Naive thymus-derived CD4-positive, alpha-beta T cell (primary cell): ENCODE results near the gene METTL24. TPM values are rescaled to one million over a fixed set of nuclear protein-coding genes. Genes with fewer than 3 reads are reported as not detected.
"Not testable (repeated sequence)": the region's sequence is repeated elsewhere in the genome, so short reads cannot be mapped to it uniquely, and the experiment has no call there.

Source experiments
- ATAC-seq: fragments of 150-1000 bp; cut with Tn5 transposase; 2 replicates; pipeline ENCODE4 v1.10.0; 2021; ENCODE audit warnings: mild to moderate bottlenecking, moderate library complexity
- CTCF ChIA-PET: fragments of 350-600 bp; sonication (Branson Sonifier 250); formaldehyde crosslinking; loops from one replicate; lab custom pipeline; 2021; ENCODE audit warnings: antibody characterized with exemption; lab: Charles Lee
- POLR2A ChIA-PET: fragments of 350-600 bp; sonication (Branson Sonifier 250); formaldehyde crosslinking; loops from one replicate; lab custom pipeline; 2021; ENCODE audit warnings: antibody characterized with exemption, inconsistent platforms; lab: Charles Lee
- DNase-seq, 9 donors: peaks; one replicate each; pipeline versions ENCODE4 v3.0.0 to v3.0.0-alpha.2; 2020 to 2022; ENCODE audit warnings: mixed read lengths in 1 of 9
- H3K27ac ChIP-seq: one replicate; pipeline ENCODE4 v1.7.0; 2013; ENCODE audit warnings: mild to moderate bottlenecking, low read depth, low read length, moderate library complexity
- H3K27me3 ChIP-seq, 2 donors: one replicate each; pipeline ENCODE4 v1.7.0; 2013; ENCODE audit warnings: low read length in 2 of 2, mild to moderate bottlenecking in 2 of 2, moderate library complexity in 2 of 2; ENCODE audit not compliant: control insufficient read depth in 2 of 2, insufficient read depth in 2 of 2
- H3K36me3 ChIP-seq, 3 experiments: 1 replicate in 2 of 3; 2 replicates in 1 of 3; pipeline ENCODE4 v1.7.0; 2013; ENCODE audit warnings: low read length in 3 of 3, mild to moderate bottlenecking in 3 of 3, moderate library complexity in 1 of 3; ENCODE audit not compliant: insufficient read depth in 3 of 3, control insufficient read depth in 2 of 3
- H3K4me1 ChIP-seq, 2 donors: one replicate each; pipeline ENCODE4 v1.7.0; 2013; ENCODE audit warnings: low read length in 2 of 2, mild to moderate bottlenecking in 2 of 2, moderate library complexity in 1 of 2; ENCODE audit not compliant: control insufficient read depth in 2 of 2, insufficient read depth in 2 of 2
- H3K4me3 ChIP-seq: 2 replicates; pipeline ENCODE4 v1.7.0; 2013; ENCODE audit warnings: mild to moderate bottlenecking, low read length
- H3K9me3 ChIP-seq, 3 experiments: 1 replicate in 2 of 3; 2 replicates in 1 of 3; pipeline ENCODE4 v1.7.0; 2013; ENCODE audit warnings: low read length in 3 of 3; ENCODE audit not compliant: control insufficient read depth in 2 of 3
- H3K27ac Mint-ChIP-seq, 9 donors: one replicate each; pipeline ENCODE4 v1.8.0; 2020 to 2022; ENCODE audit warnings: mixed read lengths in 9 of 9, mild to moderate bottlenecking in 8 of 9, moderate library complexity in 5 of 9, inconsistent platforms in 2 of 9
- H3K27me3 Mint-ChIP-seq, 5 donors: one replicate each; pipeline ENCODE4 v1.8.0; 2021 to 2022; ENCODE audit warnings: mixed read lengths in 5 of 5, mild to moderate bottlenecking in 1 of 5
- H3K36me3 Mint-ChIP-seq, 5 donors: one replicate each; pipeline ENCODE4 v1.8.0; 2020 to 2022; ENCODE audit warnings: mixed read lengths in 5 of 5, mild to moderate bottlenecking in 3 of 5, inconsistent platforms in 1 of 5
- H3K4me1 Mint-ChIP-seq, 7 donors: one replicate each; pipeline ENCODE4 v1.8.0; 2020 to 2022; ENCODE audit warnings: mixed read lengths in 7 of 7, mild to moderate bottlenecking in 3 of 7, inconsistent platforms in 1 of 7
- H3K4me3 Mint-ChIP-seq, 10 donors: one replicate each; pipeline ENCODE4 v1.8.0; 2020 to 2022; ENCODE audit warnings: mild to moderate bottlenecking in 10 of 10, mixed read lengths in 10 of 10, moderate library complexity in 6 of 10, inconsistent platforms in 2 of 10
- H3K9me3 Mint-ChIP-seq, 11 donors: one replicate each; pipeline ENCODE4 v1.8.0; 2020 to 2022; ENCODE audit warnings: mixed read lengths in 11 of 11, mild to moderate bottlenecking in 4 of 11, inconsistent platforms in 1 of 11, moderate library complexity in 1 of 11
- intact Hi-C, 2 donors: fragments of 100-400 bp; cut with micrococcal nuclease; formaldehyde crosslinking; loops; one replicate each; pipeline ENCODE4 v1.15.1; 2023
- polyA plus RNA-seq, 2 donors: library from polyadenylated mRNA; unstranded; fragments of 300-500 nt; fragmentation: Illumina TruSeq; gene quantifications; one replicate each; pipeline ENCODE4 v1.2.3, GENCODE V29; 2021
- total RNA-seq, 6 experiments: library from RNA in 5 of 6; stranded (reverse) in 5 of 6; gene quantifications; 1 replicate in 5 of 6; 2 replicates in 1 of 6; pipeline ENCODE4 v1.2.3 and lab custom pipeline; 2021 to 2026

METTL24 gene
- total and polyA plus RNA-seq, 7 experiments from 2014 or later, result 0.47 TPM; not detected in 6

DNA sequence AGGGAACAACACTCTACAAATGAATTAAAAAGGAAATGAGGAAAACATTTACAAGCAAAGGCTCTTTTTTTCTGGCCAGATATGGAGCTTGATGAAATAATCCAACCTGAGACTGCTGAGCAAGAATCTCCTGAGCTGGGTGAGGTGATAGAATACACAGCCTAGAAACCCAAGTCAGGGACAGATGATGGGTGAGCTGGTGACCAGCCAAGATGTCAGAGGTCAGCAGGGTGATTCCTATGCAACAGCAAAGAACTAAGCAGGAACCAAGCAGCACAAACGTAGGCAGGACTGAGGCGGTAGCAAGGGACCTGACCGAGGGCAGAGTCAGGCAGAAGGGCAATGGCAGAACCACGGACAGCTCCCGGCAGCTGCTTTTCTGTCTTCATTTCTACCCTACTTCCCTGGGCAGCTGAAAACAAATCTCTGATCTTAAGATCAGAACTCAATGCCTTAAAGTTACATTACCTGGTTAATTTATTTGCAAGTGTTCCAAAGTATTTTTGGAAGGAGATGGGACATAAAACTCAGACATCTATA lies 102.9 kb downstream of the METTL24 start:
- intact Hi-C loops, result no loop called here
- Mint-ChIP-seq H3K36me3 (peaks cover 0 to 7% (median 4%) of the 10 kb centered on the region in 5 donors), H3K4me1 (no peaks in the 10 kb centered on the region), H3K9me3 (peaks cover 5 to 38% (median 9%) of the 10 kb centered on the region in 11 donors), H3K27me3 (peaks cover 0 to 24% (median 13%) of the 10 kb centered on the region in 5 donors), H3K4me3 (no peak overlapping the region), H3K27ac (no peak overlapping the region)
- no peaks in the 10 kb centered on the region for H3K36me3 ChIP-seq
- no peak overlapping the region for H3K27ac ChIP-seq
- ATAC-seq (no peak), DNase-seq (no peak)
- no peak overlapping the region for H3K4me3 ChIP-seq
- peaks cover 0 to 3% (median 0%) of the 10 kb centered on the region in 3 experiments for H3K9me3 ChIP-seq
- H3K27me3 ChIP-seq, result no peaks in the 10 kb centered on the region
- ChIA-PET POLR2A (no interaction called here), CTCF (no interaction called here)
- no peaks in the 10 kb centered on the region for H3K4me1 ChIP-seq

- Mint-ChIP-seq H3K4me3 (no peak overlapping the region), H3K36me3 (peaks cover 0 to 20% (median 9%) of the 10 kb centered on the region in 5 donors), H3K27me3 (peaks cover 0 to 13% (median 7%) of the 10 kb centered on the region in 5 donors), H3K9me3 (peaks cover 0 to 17% (median 8%) of the 10 kb centered on the region in 11 donors), H3K27ac (no peak overlapping the region), H3K4me1 (no peaks in the 10 kb centered on the region)
- ATAC-seq (no peak), DNase-seq (no peak)
- Histone ChIP-seq H3K27ac (no peak overlapping the region), H3K4me3 (no peak overlapping the region), H3K4me1 (no peaks in the 10 kb centered on the region), H3K36me3 (no peaks in the 10 kb centered on the region), H3K9me3 (no peaks in the 10 kb centered on the region), H3K27me3 (no peaks in the 10 kb centered on the region)
- intact Hi-C loops, result no loop called here
- ChIA-PET POLR2A (no interaction called here), CTCF (no interaction called here)
Measured at GRCh38 chr6:110250838-110251237, 107.3 kb downstream of the METTL24 start.

DNA sequence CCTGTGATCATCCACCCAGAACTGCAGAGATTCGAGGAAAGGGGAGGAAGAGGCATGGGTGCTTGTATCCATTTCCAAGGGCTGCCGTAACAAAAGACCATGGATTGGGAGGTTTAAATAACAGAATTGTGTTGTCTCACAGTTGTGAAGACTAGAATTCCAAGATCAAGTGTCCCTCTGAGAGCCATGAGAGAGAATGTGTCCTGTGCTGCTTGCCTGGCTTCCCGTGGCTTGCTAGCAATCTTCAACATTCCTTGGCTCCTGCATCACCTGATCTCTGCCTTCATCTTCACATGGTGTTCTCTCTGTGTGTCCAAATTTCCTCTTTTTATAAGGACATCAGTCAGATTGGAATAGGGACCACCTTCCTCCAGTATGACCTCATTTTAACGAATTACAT lies 108.1 kb downstream of the METTL24 start:
- CTCF ChIA-PET, result interaction anchor here (0.7 kb wide), 1 partner anchor 12 kb away, joined by 3 read pairs; no protein-coding TSS in a partner anchor
- peaks cover 0 to 20% (median 9%) of the 10 kb centered on the region in 5 donors for H3K36me3 Mint-ChIP-seq

DNA sequence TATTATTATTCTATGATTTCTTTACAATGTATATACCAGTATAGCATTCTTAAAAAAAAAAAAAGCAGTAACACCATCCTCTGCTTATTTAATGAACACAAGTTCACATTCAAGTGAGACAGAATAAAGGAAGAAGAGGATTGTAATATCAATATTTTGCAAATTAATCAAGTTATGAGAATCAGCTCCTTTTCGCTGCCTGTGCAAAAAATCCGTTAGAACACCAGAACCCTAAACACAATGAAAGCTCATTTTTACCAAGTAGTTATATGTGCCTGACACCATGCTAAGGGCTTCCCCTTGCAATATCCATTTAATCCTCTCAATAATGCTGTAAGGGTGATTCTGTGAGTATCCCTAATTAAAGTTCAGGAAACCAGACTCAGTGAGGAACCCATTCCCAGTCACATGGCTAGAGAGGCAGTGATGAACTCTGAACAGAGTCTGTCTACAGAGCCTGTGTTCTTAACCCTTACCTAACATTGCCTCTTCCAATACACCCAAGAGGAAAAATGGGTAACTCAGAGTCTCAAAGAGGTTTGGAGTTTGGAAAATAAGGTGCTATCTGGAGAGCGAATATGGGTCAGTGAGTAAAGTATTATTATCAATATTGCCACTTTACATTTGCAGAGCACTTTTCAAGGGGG lies 111.1 kb downstream of the METTL24 start:
- no peak overlapping the region for H3K27ac ChIP-seq
- ATAC-seq, result no peak
- Mint-ChIP-seq H3K4me1 (no peaks in the 10 kb centered on the region), H3K36me3 (peaks cover 0 to 22% (median 13%) of the 10 kb centered on the region in 5 donors), H3K4me3 (no peak overlapping the region), H3K9me3 (peaks cover 0 to 11% (median 5%) of the 10 kb centered on the region in 11 donors), H3K27me3 (no peaks in the 10 kb centered on the region), H3K27ac (no peak overlapping the region)
- H3K9me3 ChIP-seq, result no peaks in the 10 kb centered on the region
- H3K27me3 ChIP-seq, result no peaks in the 10 kb centered on the region
- H3K4me1 ChIP-seq, result no peaks in the 10 kb centered on the region
- no peak for DNase-seq
- H3K36me3 ChIP-seq, result no peaks in the 10 kb centered on the region
- ChIA-PET POLR2A (no interaction called here), CTCF (no interaction called here)
- intact Hi-C loops, result no loop called here
- H3K4me3 ChIP-seq, result no peak overlapping the region

More for the DNA sequence above, 108.1 kb downstream of the METTL24 start:
- H3K27me3 Mint-ChIP-seq, result peaks cover 0 to 6% (median under 1%) of the 10 kb centered on the region in 5 donors
- Histone ChIP-seq H3K4me1 (no peaks in the 10 kb centered on the region), H3K4me3 (no peak overlapping the region), H3K27ac (no peak overlapping the region), H3K27me3 (no peaks in the 10 kb centered on the region), H3K9me3 (no peaks in the 10 kb centered on the region), H3K36me3 (no peaks in the 10 kb centered on the region)
- H3K9me3 Mint-ChIP-seq, result peaks cover 0 to 17% (median 5%) of the 10 kb centered on the region in 11 donors
- intact Hi-C loops, result no loop called here
- DNase-seq, result no peak
- no peaks in the 10 kb centered on the region for H3K4me1 Mint-ChIP-seq
- H3K4me3 Mint-ChIP-seq, result no peak overlapping the region
- no peak for ATAC-seq
- POLR2A ChIA-PET, result no interaction called here
- H3K27ac Mint-ChIP-seq, result no peak overlapping the region

GRCh38 chr6:110246378-110246777 lies 111.8 kb downstream of the METTL24 start:
- H3K4me1 ChIP-seq, result no peaks in the 10 kb centered on the region
- no peak overlapping the region for H3K4me3 ChIP-seq
- POLR2A ChIA-PET, result no interaction called here
- DNase-seq (no peak), ATAC-seq (no peak)
- intact Hi-C loops, result no loop called here
- CTCF ChIA-PET, result no interaction called here
- H3K36me3 ChIP-seq, result no peaks in the 10 kb centered on the region
- H3K27me3 ChIP-seq, result no peaks in the 10 kb centered on the region
- H3K27ac ChIP-seq, result no peak overlapping the region
- H3K27ac Mint-ChIP-seq, result no peak overlapping the region
- H3K9me3 Mint-ChIP-seq, result peaks cover 0 to 5% (median 2%) of the 10 kb centered on the region in 11 donors
- H3K9me3 ChIP-seq, result no peaks in the 10 kb centered on the region
- no peaks in the 10 kb centered on the region for H3K4me1 Mint-ChIP-seq
- no peak overlapping the region for H3K4me3 Mint-ChIP-seq
- no peaks in the 10 kb centered on the region for H3K27me3 Mint-ChIP-seq
- H3K36me3 Mint-ChIP-seq, result peaks cover 0 to 18% (median 11%) of the 10 kb centered on the region in 5 donors

GRCh38 chr6:110244621-110245020 lies 113.5 kb downstream of the METTL24 start:
- CTCF ChIA-PET, POLR2A ChIA-PET, H3K9me3 ChIP-seq, intact Hi-C loops, H3K36me3 ChIP-seq, H3K27me3 Mint-ChIP-seq, H3K4me3 Mint-ChIP-seq, H3K9me3 Mint-ChIP-seq, H3K27me3 ChIP-seq, H3K27ac ChIP-seq, H3K4me3 ChIP-seq, DNase-seq, H3K4me1 ChIP-seq, ATAC-seq, H3K27ac Mint-ChIP-seq, H3K4me1 Mint-ChIP-seq: not testable (repeated sequence)
- peaks cover 0 to 22% (median 10%) of the 10 kb centered on the region in 5 donors for H3K36me3 Mint-ChIP-seq
